Neural crest cell (in vitro differentiated cells): ENCODE data around the gene DIP2C. TPM values are rescaled to one million over a fixed set of nuclear protein-coding genes. Genes with fewer than 3 reads are reported as not detected.
"Not testable (repeated sequence)": the region's sequence is repeated elsewhere in the genome, so short reads cannot be mapped to it uniquely, and the experiment has no call there.

Experiments
- DNase-seq: peaks from one replicate; pipeline ENCODE4 v3.0.0; 2021; ENCODE audit warnings: low read depth, mixed read lengths, low spot score
- H3K27ac Mint-ChIP-seq: one replicate; pipeline ENCODE4 v1.8.0; 2021; ENCODE audit warnings: mild to moderate bottlenecking, mixed read lengths; ENCODE audit not compliant: unreplicated experiment
- H3K27me3 Mint-ChIP-seq: 2 replicates; pipeline ENCODE4 v1.8.0; 2021; ENCODE audit warnings: low read depth, mild to moderate bottlenecking, mixed read lengths
- H3K36me3 Mint-ChIP-seq: 2 replicates; pipeline ENCODE4 v1.8.0; 2021; ENCODE audit warnings: low read depth, mild to moderate bottlenecking, mixed read lengths
- H3K4me1 Mint-ChIP-seq: 2 replicates; pipeline ENCODE4 v1.8.0; 2021; ENCODE audit warnings: mixed read lengths
- H3K4me3 Mint-ChIP-seq: one replicate; pipeline ENCODE4 v1.8.0; 2021; ENCODE audit warnings: mild to moderate bottlenecking, mixed read lengths
- H3K9me3 Mint-ChIP-seq: 2 replicates; pipeline ENCODE4 v1.8.0; 2021; ENCODE audit warnings: mixed read lengths
- CTCF ChIP-seq: fragments of 200-600 bp; sonication (generic); conservative IDR thresholded peaks from 2 replicates; pipeline ENCODE4 v1.5.0; 2021; ENCODE audit warnings: antibody characterized with exemption, mild to moderate bottlenecking
- total RNA-seq: library from RNA; stranded (reverse); gene quantifications from 2 replicates; pipeline ENCODE4 v1.2.1, GENCODE V29; 2021

The DIP2C gene
- total RNA-seq, 1 donor from 2014 or later, result 21.7 TPM

DNA sequence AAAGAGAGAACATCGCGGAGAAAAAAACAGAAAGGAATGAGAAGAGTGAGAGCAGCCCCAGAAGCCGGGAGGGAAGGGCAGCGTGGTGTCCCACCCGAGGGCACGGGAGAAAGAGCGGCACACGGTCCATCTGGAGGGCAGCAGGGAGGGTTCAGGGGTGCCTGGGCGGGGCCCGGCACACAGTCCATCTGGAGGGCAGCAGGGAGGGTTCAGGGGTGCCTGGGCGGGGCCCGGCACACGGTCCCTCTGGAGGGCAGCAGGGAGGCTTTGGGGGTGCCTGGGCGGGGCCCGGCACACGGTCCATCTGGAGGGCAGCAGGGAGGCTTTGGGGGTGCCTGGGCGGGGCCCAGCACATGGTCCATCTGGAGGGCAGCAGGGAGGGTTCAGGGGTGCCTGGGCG is 381.8 kb downstream of the DIP2C start:
- no peaks in the 10 kb centered on the region for H3K9me3 Mint-ChIP-seq
- H3K27me3 Mint-ChIP-seq, result no peaks in the 10 kb centered on the region
- H3K4me1 Mint-ChIP-seq, result no peaks in the 10 kb centered on the region
- TF ChIP-seq CTCF, result no peak
- H3K4me3 Mint-ChIP-seq, result no peak overlapping the region
- DNase-seq, result no peak
- H3K27ac Mint-ChIP-seq, result peak overlapping the region; percentile 10
- peaks cover 10% of the 10 kb centered on the region for H3K36me3 Mint-ChIP-seq

DNA sequence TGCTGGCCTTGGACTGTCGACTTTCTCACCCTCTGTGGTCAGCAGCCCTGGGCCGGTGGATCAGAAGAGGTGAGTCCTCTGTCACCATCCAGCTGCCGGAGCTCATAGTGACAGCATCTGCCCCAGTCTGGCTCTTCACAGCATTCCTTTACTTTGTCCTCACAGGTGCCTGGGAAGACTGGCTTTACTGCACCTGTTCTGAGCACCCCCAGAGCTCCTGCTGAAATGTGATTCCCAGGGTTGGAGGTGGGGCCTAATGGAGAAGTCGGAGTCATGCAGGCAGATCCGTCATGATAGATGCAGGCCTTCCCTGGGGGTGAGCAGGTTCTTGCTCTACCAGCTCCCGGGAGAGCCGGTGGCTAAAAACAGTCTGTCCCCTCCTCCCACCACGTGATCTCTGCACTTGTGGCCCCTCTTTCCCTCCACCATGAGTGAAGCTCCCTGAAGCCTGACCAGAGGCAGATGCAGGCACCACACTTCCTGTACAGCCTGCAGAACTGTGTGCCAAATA is 382.7 kb downstream of the DIP2C start:
- DNase-seq, result no peak
- Mint-ChIP-seq H3K4me1 (no peaks in the 10 kb centered on the region), H3K9me3 (no peaks in the 10 kb centered on the region), H3K36me3 (peaks cover 15% of the 10 kb centered on the region), H3K4me3 (no peak overlapping the region), H3K27ac (no peak overlapping the region), H3K27me3 (no peaks in the 10 kb centered on the region)
- TF ChIP-seq CTCF, result no peak

GRCh38 chr10:306007-306674 is 383.3 kb downstream of the DIP2C start:
- peaks cover 20% of the 10 kb centered on the region for H3K36me3 Mint-ChIP-seq
- no peak for TF ChIP-seq CTCF
- DNase-seq, result no peak

DNA sequence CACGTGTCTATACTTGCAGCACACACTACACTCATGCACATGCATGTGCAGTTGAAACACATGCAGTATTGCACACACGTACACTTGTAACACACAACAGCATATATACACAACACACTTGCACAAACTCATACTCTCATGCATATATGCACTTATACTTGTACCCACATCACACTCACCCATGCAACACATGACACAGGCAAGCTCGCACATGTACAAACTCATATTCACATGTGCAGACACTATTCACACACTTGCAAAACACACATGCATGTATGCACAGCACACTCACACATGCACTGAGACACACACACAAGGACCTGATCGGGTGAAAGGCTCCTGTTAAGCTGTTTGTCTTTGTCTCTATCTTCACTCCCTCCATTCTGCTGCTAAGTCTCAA is 384.4 kb downstream of the DIP2C start:
- Mint-ChIP-seq H3K27me3 (no peaks in the 10 kb centered on the region), H3K9me3 (no peaks in the 10 kb centered on the region), H3K36me3 (peaks cover 26% of the 10 kb centered on the region), H3K4me1 (no peaks in the 10 kb centered on the region), H3K4me3 (no peak overlapping the region), H3K27ac (no peak overlapping the region)
- TF ChIP-seq CTCF, result no peak
- no peak for DNase-seq

More at GRCh38 chr10:306007-306674, 383.3 kb downstream of the DIP2C start:
- H3K27me3 Mint-ChIP-seq, result no peaks in the 10 kb centered on the region
- H3K9me3 Mint-ChIP-seq, result no peaks in the 10 kb centered on the region
- no peaks in the 10 kb centered on the region for H3K4me1 Mint-ChIP-seq
- H3K4me3 Mint-ChIP-seq, result no peak overlapping the region
- H3K27ac Mint-ChIP-seq, result no peak overlapping the region

GRCh38 chr10:301536-301935 is 387.9 kb downstream of the DIP2C start:
- H3K36me3 Mint-ChIP-seq, result peaks cover 28% of the 10 kb centered on the region
- H3K4me3 Mint-ChIP-seq, result no peak overlapping the region
- no peak for TF ChIP-seq CTCF
- H3K9me3 Mint-ChIP-seq, result no peaks in the 10 kb centered on the region
- no peak for DNase-seq
- no peaks in the 10 kb centered on the region for H3K27me3 Mint-ChIP-seq
- no peak overlapping the region for H3K27ac Mint-ChIP-seq
- H3K4me1 Mint-ChIP-seq, result no peaks in the 10 kb centered on the region

DNA sequence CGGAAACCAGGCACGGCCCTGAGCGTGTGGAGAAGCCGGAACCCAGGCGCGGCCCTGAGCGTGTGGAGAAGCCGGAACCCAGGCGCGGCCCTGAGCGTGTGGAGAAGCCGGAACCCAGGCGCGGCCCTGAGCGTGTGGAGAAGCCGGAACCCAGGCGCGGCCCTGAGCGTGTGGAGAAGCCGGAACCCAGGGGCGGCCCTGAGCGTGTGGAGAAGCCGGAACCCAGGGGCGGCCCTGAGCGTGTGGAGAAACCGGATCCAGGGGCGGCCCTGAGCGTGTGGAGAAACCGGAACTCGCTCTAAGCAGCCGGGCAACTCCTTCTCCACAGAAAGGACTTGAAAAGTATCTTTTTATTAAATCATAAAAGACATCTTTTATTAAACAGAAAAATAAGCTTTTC is 388.9 kb downstream of the DIP2C start:
- not testable (repeated sequence) for H3K4me1 Mint-ChIP-seq, H3K27ac Mint-ChIP-seq

More for the DNA sequence above, 388.9 kb downstream of the DIP2C start:
- not testable (repeated sequence) for H3K4me3 Mint-ChIP-seq, DNase-seq, H3K27me3 Mint-ChIP-seq, H3K9me3 Mint-ChIP-seq
- peaks cover 30% of the 10 kb centered on the region for H3K36me3 Mint-ChIP-seq
